HG02642 (cell line): Measurements from ENCODE around the gene MFRP.

Experiments used
- ATAC-seq: cut with Tn5 transposase; IDR thresholded peaks from one replicate; pipeline ENCODE4 v1.9.1; 2021; ENCODE audit warnings: mild to moderate bottlenecking; ENCODE audit not compliant: unreplicated experiment, poor library complexity

The MFRP gene

GRCh38 chr11:119338965-119339588 is 7.4 kb downstream of the MFRP start:
- no peak for ATAC-seq

- no peak for ATAC-seq
Measured at GRCh38 chr11:119338318-119338890, 8.1 kb downstream of the MFRP start.

DNA sequence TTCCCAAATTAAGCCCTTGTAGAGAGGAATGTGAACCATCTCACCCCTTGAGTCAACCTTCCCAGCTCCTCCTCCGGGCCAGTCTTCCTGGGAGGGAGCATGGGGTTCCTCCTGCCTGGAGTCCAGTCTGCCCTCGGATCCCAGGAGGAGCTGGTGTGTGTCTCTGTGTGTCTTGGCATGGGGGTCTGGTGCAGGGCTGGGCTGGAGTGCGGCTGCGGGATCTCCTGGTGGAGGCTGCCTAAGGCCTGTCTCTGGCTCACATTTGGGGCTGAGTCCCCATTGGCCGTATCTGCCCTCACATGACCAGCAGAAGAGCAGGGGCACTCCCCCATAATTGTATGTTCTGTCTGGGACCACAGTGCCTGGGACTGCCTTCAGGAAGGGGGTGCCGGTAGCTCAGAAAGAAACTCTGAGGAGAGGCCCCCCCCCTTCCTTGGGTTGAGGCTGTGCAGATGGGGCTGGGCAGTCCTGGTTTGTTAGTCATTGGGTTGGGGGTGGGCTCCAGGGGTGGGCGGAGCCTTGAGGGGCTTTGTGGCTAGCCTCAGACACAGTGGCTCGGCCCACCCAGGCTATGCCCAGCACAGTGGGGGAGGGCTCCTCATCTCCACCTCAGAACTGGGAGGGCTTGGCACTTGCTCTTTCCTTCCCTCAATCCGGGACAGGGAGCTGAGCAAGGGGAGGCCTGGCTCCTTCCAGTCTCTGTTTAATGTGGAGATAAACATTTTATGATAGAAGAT is 8.8 kb downstream of the MFRP start:
- ATAC-seq, result no peak

DNA sequence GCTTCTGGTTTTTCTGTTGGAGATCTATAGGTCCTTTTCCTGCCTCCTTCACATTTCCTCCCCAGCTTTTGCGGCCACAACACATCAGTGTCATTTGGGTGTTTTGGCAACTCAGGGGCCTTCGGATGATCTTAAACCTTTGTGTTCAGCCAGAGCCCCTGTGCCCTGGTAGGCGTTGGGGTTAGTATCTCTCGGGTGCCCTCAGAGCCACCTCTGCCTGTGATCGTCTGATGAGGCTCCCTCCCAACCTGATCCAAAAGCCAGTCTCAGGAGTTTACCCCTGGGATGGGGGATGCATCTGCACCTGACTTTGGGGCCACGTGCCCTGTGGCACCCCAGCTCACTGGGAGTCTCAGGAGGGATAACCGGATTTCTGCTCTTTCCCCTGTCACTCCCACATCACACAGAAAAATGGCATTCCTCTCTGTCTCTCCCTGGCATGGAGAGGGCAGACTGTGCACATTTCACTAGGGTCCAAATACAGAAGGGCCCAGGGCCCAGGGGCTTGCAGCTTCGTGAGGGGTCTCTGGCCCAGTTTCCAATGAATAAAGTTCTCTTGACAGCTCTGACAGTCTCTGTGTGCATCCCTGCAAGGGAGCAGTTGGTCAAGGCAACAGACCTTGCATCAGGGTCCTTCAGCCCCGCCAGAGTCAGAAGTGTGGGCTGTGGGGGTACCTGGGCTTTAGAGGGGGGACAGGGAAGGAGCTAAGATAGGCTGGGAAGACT is 9.6 kb downstream of the MFRP start:
- no peak for ATAC-seq

GRCh38 chr11:119335655-119336543 is 10.6 kb downstream of the MFRP start:
- no peak for ATAC-seq

- no peak for ATAC-seq
Measured at GRCh38 chr11:119335091-119335654, 11.3 kb downstream of the MFRP start.

GRCh38 chr11:119334174-119334930 is 12.2 kb downstream of the MFRP start, which contains the start of gene RNF26:
Gene RNF26, plus strand, starts transcription at chr11:119334527. Its CDS starts 596 bp downstream, at chr11:119335123.
- peak; percentile 93 for ATAC-seq

DNA sequence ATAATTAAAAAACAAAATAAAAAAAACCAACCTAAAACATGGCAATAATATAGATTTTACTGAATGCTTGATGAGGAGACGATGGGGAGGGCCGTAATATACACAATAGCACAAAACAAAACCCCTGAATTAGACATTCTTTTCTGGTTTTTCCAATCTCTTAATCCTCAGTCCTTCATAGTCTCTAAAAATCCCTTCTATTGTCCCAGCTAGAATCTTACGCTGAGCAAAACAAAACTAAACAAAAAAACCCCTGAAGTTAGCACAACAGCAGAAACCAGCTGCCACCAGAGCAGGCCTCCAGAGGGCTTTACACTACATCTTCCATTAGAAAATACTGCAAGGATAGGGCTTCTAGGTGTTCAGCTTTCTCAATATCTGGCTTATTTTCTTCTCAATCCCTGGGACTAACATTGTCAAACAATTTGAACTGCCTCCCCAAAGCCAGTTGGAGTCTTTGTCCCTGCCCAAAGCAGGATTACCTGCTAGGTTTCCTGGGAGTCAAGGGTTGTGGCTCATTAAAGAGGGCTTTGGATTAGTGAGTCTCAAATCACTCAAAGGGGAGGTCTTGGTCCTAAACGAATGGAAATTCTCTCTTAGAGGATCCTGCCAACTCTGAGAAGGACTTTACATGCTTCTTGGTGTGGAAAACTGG is 14.3 kb downstream of the MFRP start:
- ATAC-seq, result no peak

DNA sequence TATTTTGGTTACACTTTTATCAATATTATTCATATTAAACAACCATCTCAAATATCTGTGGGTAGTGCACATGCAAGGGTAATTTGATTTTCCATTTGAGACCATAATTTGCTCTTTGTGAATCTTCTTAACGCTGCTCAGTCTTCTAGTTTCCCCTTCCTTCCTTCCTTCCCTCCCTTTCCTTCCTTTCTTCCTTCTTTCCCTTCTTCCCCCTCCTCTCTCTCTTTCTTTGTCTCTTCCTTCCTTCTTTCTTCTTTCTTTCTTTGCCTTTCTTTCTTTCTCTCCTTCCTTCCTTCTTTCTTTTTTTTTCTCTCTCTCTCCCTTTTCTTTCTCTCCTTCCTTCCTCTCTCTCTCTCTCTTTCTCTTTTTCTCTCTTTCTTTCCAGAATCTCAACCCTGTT is 16.3 kb downstream of the MFRP start:
- no peak for ATAC-seq

GRCh38 chr11:119329320-119329719 is 17.2 kb downstream of the MFRP start:
- ATAC-seq, result no peak

- ATAC-seq, result no peak
Measured at GRCh38 chr11:119324189-119324588, 22.3 kb downstream of the MFRP start.

DNA sequence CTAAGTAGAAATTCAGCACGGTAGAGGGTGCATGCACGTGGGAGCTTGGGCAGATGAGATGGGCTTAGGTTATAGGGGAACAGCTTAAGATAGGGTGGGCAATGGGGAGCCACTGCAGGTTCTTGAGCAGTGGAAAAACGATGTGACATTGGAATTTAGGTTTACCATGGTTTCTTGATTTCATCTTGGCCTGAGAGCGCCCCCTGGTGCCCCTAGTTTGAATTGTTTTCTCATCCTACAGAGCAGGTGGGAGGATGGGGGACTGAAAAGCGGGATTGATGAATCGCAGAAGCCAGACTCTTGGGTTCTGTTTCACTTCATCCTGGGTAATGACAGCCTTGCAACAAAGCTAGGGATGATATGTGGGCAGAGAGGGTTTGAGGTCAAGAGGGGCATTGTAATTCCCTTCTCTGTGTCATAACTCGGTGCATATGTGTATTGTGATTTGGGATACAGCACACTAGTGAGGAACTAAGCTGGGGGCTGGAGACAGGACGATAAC is 22.9 kb downstream of the MFRP start:
- no peak for ATAC-seq

- no peak for ATAC-seq
Measured at GRCh38 chr11:119322921-119323531, 23.5 kb downstream of the MFRP start.

GRCh38 chr11:119322360-119322739 is 24.2 kb downstream of the MFRP start:
- ATAC-seq, result no peak

GRCh38 chr11:119320776-119321524 is 25.6 kb downstream of the MFRP start:
- peak; percentile 52 for ATAC-seq

- no peak for ATAC-seq
Measured at GRCh38 chr11:119320240-119320775, 26.2 kb downstream of the MFRP start.

GRCh38 chr11:119319700-119320239 is 26.7 kb downstream of the MFRP start:
- no peak for ATAC-seq
